HG03175 (cell line): ENCODE measurements around the gene SNAP25.

ENCODE experiments used
- ATAC-seq: cut with Tn5 transposase; IDR thresholded peaks from one replicate; pipeline ENCODE4 v1.9.1; 2021; ENCODE audit warnings: mild to moderate bottlenecking, moderate library complexity; ENCODE audit not compliant: unreplicated experiment

SNAP25 gene

GRCh38 chr20:10300582-10301446, 82.2 kb downstream of the SNAP25 start:
- no peak for ATAC-seq

GRCh38 chr20:10303852-10304251, 85.2 kb downstream of the SNAP25 start:
- no peak for ATAC-seq

GRCh38 chr20:10304471-10305046, 85.9 kb downstream of the SNAP25 start:
- no peak for ATAC-seq

- no peak for ATAC-seq
Measured at GRCh38 chr20:10306440-10307358, 88.1 kb downstream of the SNAP25 start.

- no peak for ATAC-seq
Measured at GRCh38 chr20:10307359-10307735, 88.7 kb downstream of the SNAP25 start.

GRCh38 chr20:10308652-10309051, 90.0 kb downstream of the SNAP25 start:
- ATAC-seq, result no peak

GRCh38 chr20:10309326-10309725, 90.7 kb downstream of the SNAP25 start:
- ATAC-seq, result no peak

GRCh38 chr20:10312111-10312510, 93.5 kb downstream of the SNAP25 start:
- ATAC-seq, result no peak

- ATAC-seq, result no peak
Measured at GRCh38 chr20:10313215-10313614, 94.6 kb downstream of the SNAP25 start.

GRCh38 chr20:10313701-10314100, 95.1 kb downstream of the SNAP25 start:
- ATAC-seq, result no peak

GRCh38 chr20:10314198-10314597, 95.6 kb downstream of the SNAP25 start:
- ATAC-seq, result no peak

GRCh38 chr20:10315138-10315537, 96.5 kb downstream of the SNAP25 start:
- ATAC-seq, result no peak

- no peak for ATAC-seq
Measured at GRCh38 chr20:10316582-10316981, 98.0 kb downstream of the SNAP25 start.

- ATAC-seq, result no peak
Measured at GRCh38 chr20:10318291-10319024, 99.8 kb downstream of the SNAP25 start.

GRCh38 chr20:10319855-10320254, 101.2 kb downstream of the SNAP25 start:
- no peak for ATAC-seq

GRCh38 chr20:10321138-10321717, 102.6 kb downstream of the SNAP25 start:
- ATAC-seq, result no peak

- no peak for ATAC-seq
Measured at GRCh38 chr20:10322073-10323012, 103.7 kb downstream of the SNAP25 start.

- ATAC-seq, result no peak
Measured at GRCh38 chr20:10323729-10324128, 105.1 kb downstream of the SNAP25 start.

GRCh38 chr20:10324198-10324847, 105.7 kb downstream of the SNAP25 start:
- ATAC-seq, result no peak
